HepG2 (cell line): ENCODE data around the gene CDK13. TPM values are rescaled to one million over a fixed set of nuclear protein-coding genes. Genes with fewer than 3 reads are reported as not detected.

Experiments used
- ATAC-seq: fragments of 200-7000 bp; cut with Tn5 transposase; 3 replicates; pipeline ENCODE4 v1.9.1; 2020; ENCODE audit warnings: mild to moderate bottlenecking, moderate library complexity
- BruUV-seq: library from RNA; stranded (reverse); fragments of 400-500 nt; replicated peaks from 2 replicates; lab custom pipeline; 2021; lab: Mats Ljungman, UMichigan
- CTCF ChIA-PET: fragments of 300-600 bp; formaldehyde crosslinking; extraction: SDS; loops from one replicate; lab custom pipeline; 2021; ENCODE audit warnings: low total read pairs, inconsistent platforms, low intra/inter-chr PET ratio; lab: Yijun Ruan, JAX
- POLR2A ChIA-PET: fragments of 350-600 bp; sonication (Branson Sonifier 250); formaldehyde crosslinking; loops from one replicate; lab custom pipeline; 2020; ENCODE audit warnings: antibody characterized with exemption, inconsistent platforms; lab: Yijun Ruan, JAX
- DNase-seq: peaks from one replicate; pipeline ENCODE4 v3.0.0-alpha.2; 2015; ENCODE audit warnings: low spot score
- FAIRE-seq: peaks from 3 replicates; lab custom pipeline; 2011; peaks lifted over from hg19 to GRCh38; lab: Jason Lieb, UNC
- H2AFZ ChIP-seq: one replicate; pipeline ENCODE4 v1.6.1; 2011; ENCODE audit warnings: low read length, inconsistent platforms
- H3K27ac ChIP-seq: fragments of 300-600 bp; 3 replicates; pipeline ENCODE4 v1.8.0; 2011; ENCODE audit warnings: mixed run types, mild to moderate bottlenecking, mixed read lengths, low read length, inconsistent platforms; ENCODE audit not compliant: insufficient read depth; ENCODE audit errors: extremely low read length
- H3K27me3 ChIP-seq, 2 experiments: fragments of 200-600 bp in 1 of 2; 2 replicates in 1 of 2; 3 replicates in 1 of 2; pipeline versions ENCODE4 v1.6.0 to v1.8.0; 2011; ENCODE audit warnings: low read length in 2 of 2, mild to moderate bottlenecking in 2 of 2, moderate library complexity in 2 of 2, inconsistent platforms in 1 of 2; ENCODE audit not compliant: insufficient read depth in 2 of 2, control insufficient read depth in 1 of 2
- H3K36me3 ChIP-seq, 2 experiments: fragments of 200-600 bp in 1 of 2; replicated peaks in 1 of 2; 2 replicates in 1 of 2; 3 replicates in 1 of 2; pipeline versions ENCODE4 v1.5.1 to v1.8.0; 2011; ENCODE audit warnings: low read length in 2 of 2, inconsistent platforms in 1 of 2; ENCODE audit not compliant: insufficient read depth in 2 of 2, control insufficient read depth in 1 of 2
- H3K4me1 ChIP-seq: 2 replicates; pipeline ENCODE4 v1.5.1; 2012; ENCODE audit warnings: low read length, inconsistent platforms; ENCODE audit not compliant: insufficient read depth
- H3K4me2 ChIP-seq: 2 replicates; pipeline ENCODE4 v1.6.0; 2011; ENCODE audit warnings: low read depth, low read length, inconsistent platforms
- H3K4me3 ChIP-seq, 3 experiments: fragments of 200-600 bp in 1 of 3; sonication (generic), shearing (Covaris generic) in 1 of 3; replicated peaks in 1 of 3; 2 replicates each; pipeline ENCODE4 v1.5.1; 2011 to 2016; ENCODE audit warnings: low read length in 3 of 3, inconsistent platforms in 2 of 3, low read depth in 2 of 3, mild to moderate bottlenecking in 2 of 3, control low read depth in 1 of 3, mixed read lengths in 1 of 3; ENCODE audit not compliant: insufficient read depth in 1 of 3
- H3K79me2 ChIP-seq: one replicate; pipeline ENCODE4 v1.6.1; 2011; ENCODE audit warnings: low read length, inconsistent platforms; ENCODE audit not compliant: insufficient read depth
- H3K9ac ChIP-seq: 2 replicates; pipeline ENCODE4 v1.6.0; 2011; ENCODE audit warnings: mild to moderate bottlenecking, low read depth, low read length, inconsistent platforms; ENCODE audit not compliant: insufficient read depth
- H3K9me3 ChIP-seq: 2 replicates; pipeline ENCODE4 v1.5.1; 2012; ENCODE audit warnings: mild to moderate bottlenecking, low read length
- H4K20me1 ChIP-seq: 2 replicates; pipeline ENCODE4 v1.6.0; 2011; ENCODE audit warnings: inconsistent platforms, mild to moderate bottlenecking, low read length, moderate library complexity; ENCODE audit not compliant: insufficient read depth
- ATAD3A ChIP-seq: sonication (generic); formaldehyde crosslinking; IDR thresholded peaks from 2 replicates; pipeline ENCODE4 v1.4.0; 2020; ENCODE audit warnings: missing genetic modification reagents
- CBFB ChIP-seq: sonication (generic); formaldehyde crosslinking; IDR thresholded peaks from 2 replicates; pipeline ENCODE4 v1.4.0; 2020; ENCODE audit warnings: missing genetic modification reagents
- CEBPG ChIP-seq: IDR thresholded peaks from 2 replicates; pipeline ENCODE4 v1.6.1; 2016
- CENPT ChIP-seq: sonication (generic); formaldehyde crosslinking; IDR thresholded peaks from 2 replicates; pipeline ENCODE4 v1.8.0; 2022; ENCODE audit warnings: low read depth, mild to moderate bottlenecking, moderate library complexity, missing genetic modification reagents
- HHEX ChIP-seq: IDR thresholded peaks from 2 replicates; pipeline ENCODE4 v1.6.1; 2016; ENCODE audit warnings: control low read depth
- HIVEP1 ChIP-seq: sonication (generic); formaldehyde crosslinking; IDR thresholded peaks from 2 replicates; pipeline ENCODE4 v1.4.0; 2020; ENCODE audit warnings: mild to moderate bottlenecking, missing genetic modification reagents
- MAFG ChIP-seq: sonication (generic); formaldehyde crosslinking; IDR thresholded peaks from 2 replicates; pipeline ENCODE4 v1.5.1; 2020; ENCODE audit warnings: mild to moderate bottlenecking, missing genetic modification reagents
- MTA3 ChIP-seq: sonication (generic); formaldehyde crosslinking; IDR thresholded peaks from 2 replicates; pipeline ENCODE4 v1.4.0; 2020; ENCODE audit warnings: missing genetic modification reagents
- NAIF1 ChIP-seq: sonication (generic); formaldehyde crosslinking; IDR thresholded peaks from 2 replicates; pipeline ENCODE4 v1.5.0; 2020; ENCODE audit warnings: mild to moderate bottlenecking, missing genetic modification reagents, borderline replicate concordance
- PITX1 ChIP-seq: sonication (generic); formaldehyde crosslinking; IDR thresholded peaks from 2 replicates; pipeline ENCODE4 v1.5.1; 2020; ENCODE audit warnings: mild to moderate bottlenecking, missing genetic modification reagents
- SMC3 ChIP-seq: IDR thresholded peaks from 2 replicates; pipeline ENCODE4 v1.6.1; 2011; ENCODE audit warnings: low read length, improper control_type of control experiment
- SP4 ChIP-seq: sonication (generic); formaldehyde crosslinking; IDR thresholded peaks from 2 replicates; pipeline ENCODE4 v1.8.1; 2023; ENCODE audit warnings: mild to moderate bottlenecking, missing genetic modification reagents
- SRSF4 ChIP-seq: fragments of 200-400 bp; formaldehyde crosslinking; IDR thresholded peaks from one replicate; pipeline ENCODE4 v1.6.1; 2018; ENCODE audit warnings: mild to moderate bottlenecking, low read depth, low read length, moderate library complexity; ENCODE audit not compliant: poor library complexity, severe bottlenecking
- THAP11 ChIP-seq: IDR thresholded peaks from 2 replicates; pipeline ENCODE4 v1.6.1; 2016; ENCODE audit warnings: missing biosample characterization, missing genetic modification reagents
- ZNF20 ChIP-seq: sonication (generic); formaldehyde crosslinking; IDR thresholded peaks from 2 replicates; pipeline ENCODE4 v1.4.0; 2020; ENCODE audit warnings: mild to moderate bottlenecking, moderate library complexity, missing genetic modification reagents
- ZNF460 ChIP-seq: sonication (generic); formaldehyde crosslinking; IDR thresholded peaks from 2 replicates; pipeline ENCODE4 v1.5.1; 2020; ENCODE audit warnings: missing genetic modification reagents, mild to moderate bottlenecking, borderline replicate concordance
- ZNF546 ChIP-seq: sonication (generic); formaldehyde crosslinking; conservative IDR thresholded peaks from 2 replicates; pipeline ENCODE4 v1.8.1; 2023; ENCODE audit warnings: mild to moderate bottlenecking, missing genetic modification reagents
- ZNF572 ChIP-seq: sonication (generic); formaldehyde crosslinking; IDR thresholded peaks from 2 replicates; pipeline ENCODE4 v1.5.1; 2020; ENCODE audit warnings: mild to moderate bottlenecking, missing genetic modification reagents
- ZNF7 ChIP-seq: IDR thresholded peaks from 2 replicates; pipeline ENCODE4 v1.6.1; 2016; ENCODE audit warnings: missing biosample characterization, missing genetic modification reagents
- ZNF781 ChIP-seq: sonication (generic); formaldehyde crosslinking; IDR thresholded peaks from 2 replicates; pipeline ENCODE4 v1.5.1; 2020; ENCODE audit warnings: borderline replicate concordance, mild to moderate bottlenecking, missing genetic modification reagents; ENCODE audit errors: not compliant biosample characterization
- WGBS: methylation state at CpG from one replicate; pipeline ENCODE4 v1.1.6; 2017; ENCODE audit warnings: low lambda C conversion rate; 5-methylcytosine and 5-hydroxymethylcytosine counted together
- in situ Hi-C: cut with HindIII; loops from 2 replicates; pipeline ENCODE4 v1.10.0; 2017; ENCODE audit warnings: low pct_unique_long_range_greater_than_20kb; ENCODE audit not compliant: extremely low pct_ligation_motif_present
- intact Hi-C: fragments of 100-400 bp; cut with micrococcal nuclease; formaldehyde crosslinking; loops from one replicate; pipeline ENCODE4 v1.10.0; 2022; ENCODE audit not compliant: unreplicated experiment
- polyA plus RNA-seq, 8 experiments: library from polyadenylated mRNA; depleted of rRNA in 3 of 8; stranded (reverse) in 7 of 8; unstranded in 1 of 8; fragments of >200 nt; fragmentation: Illumina TruSeq in 4 of 8; extraction: Trizol in 4 of 8; gene quantifications; 2 replicates each; pipeline versions ENCODE4 v1.2.1 to v1.2.3, GENCODE V29; 2011 to 2016; ENCODE audit warnings: low read depth in 4 of 8, missing spikeins in 1 of 8, mixed read lengths in 1 of 8; ENCODE audit not compliant: insufficient read depth in 1 of 8
- total RNA-seq, 5 experiments: library from RNA; depleted of rRNA; stranded (reverse); fragments of >200 nt; fragmentation: Illumina TruSeq; extraction: Trizol; gene quantifications; 2 replicates each; pipeline ENCODE4 v1.2.3, GENCODE V29; 2016; ENCODE audit warnings: low read depth in 1 of 5

Gene CDK13
- total and polyA plus RNA-seq, 2 of the 13 experiments (the other 11 are each of a cell fraction or from before 2014, with no cell fraction given) = 21.0 to 40.9 TPM

GRCh38 chr7:40041456-40041855 is 91.4 kb downstream of the CDK13 start:
- H2AFZ ChIP-seq = no peak overlapping the region
- H3K27me3 ChIP-seq = no peaks in the 10 kb centered on the region
- no peak for TF ChIP-seq CBFB (CRISPR knock-in tag)
- TF ChIP-seq ZNF572 (CRISPR knock-in tag) = no peak
- no peak for TF ChIP-seq MTA3 (CRISPR knock-in tag)
- TF ChIP-seq SMC3 = no peak
- no peak for TF ChIP-seq ZNF460
- no peak for TF ChIP-seq ZNF546 (CRISPR knock-in tag)
- no peak for TF ChIP-seq SRSF4
- TF ChIP-seq NAIF1 = no peak
- no peaks in the 10 kb centered on the region for H3K79me2 ChIP-seq
- no peak overlapping the region for H3K9ac ChIP-seq
- in situ Hi-C loops = no loop called here
- ChIA-PET CTCF (no interaction called here), POLR2A (no interaction called here)
- ATAC-seq (no peak), DNase-seq (no peak), FAIRE-seq (no peak)
- H3K4me2 ChIP-seq = no peak overlapping the region
- H3K27ac ChIP-seq = no peak overlapping the region
- BruUV-seq = no TSS peak
- intact Hi-C loops = loop anchor here (10.0 kb wide), 1 partner anchor 457 kb away; no protein-coding TSS in a partner anchor
- H3K4me1 ChIP-seq = no peaks in the 10 kb centered on the region
- peaks cover 1 to 3% of the 10 kb centered on the region in 2 experiments; a peak in 1 of 5 replicates for H3K36me3 ChIP-seq
- no peaks in the 10 kb centered on the region for H3K9me3 ChIP-seq
- no peak overlapping the region for H3K4me3 ChIP-seq
- H4K20me1 ChIP-seq = no peaks in the 10 kb centered on the region
- WGBS = 95% methylated on average over 2 of the region's 2 CpGs

- Histone ChIP-seq H3K9ac (no peak overlapping the region), H3K9me3 (no peaks in the 10 kb centered on the region), H3K79me2 (no peaks in the 10 kb centered on the region), H3K4me3 (no peak overlapping the region), H3K27me3 (no peaks in the 10 kb centered on the region), H3K36me3 (0 out of 5 replicates have a peak, but pooled peaks cover 1 to 3% of the 10 kb centered on the region in 2 experiments), H3K4me1 (no peaks in the 10 kb centered on the region), H4K20me1 (no peaks in the 10 kb centered on the region), H3K27ac (no peak overlapping the region), H3K4me2 (no peak overlapping the region), H2AFZ (no peak overlapping the region)
- no TSS peak for BruUV-seq
- no peak for TF ChIP-seq ZNF781 (CRISPR knock-in tag)
- no peak for TF ChIP-seq HHEX
- TF ChIP-seq ATAD3A = no peak
- no peak for TF ChIP-seq CEBPG (CRISPR knock-in tag)
- no peak for TF ChIP-seq MAFG (CRISPR knock-in tag)
- no peak for TF ChIP-seq PITX1 (CRISPR knock-in tag)
- no peak for TF ChIP-seq THAP11
- no peak for TF ChIP-seq ZNF7 (CRISPR knock-in tag)
- TF ChIP-seq CENPT (CRISPR knock-in tag) = no peak
- TF ChIP-seq HIVEP1 (CRISPR knock-in tag) = no peak
- no peak for TF ChIP-seq SP4 (CRISPR knock-in tag)
- TF ChIP-seq ZNF20 (CRISPR knock-in tag) = no peak
- DNase-seq (no peak), FAIRE-seq (no peak), ATAC-seq (no peak)
- 92% methylated on average over 2 of the region's 2 CpGs for WGBS
- in situ Hi-C loops (no loop called here), intact Hi-C loops (loop anchor here (10.0 kb wide), 1 partner anchor 458 kb away; no protein-coding TSS in a partner anchor)
- CTCF ChIA-PET = no interaction called here
- POLR2A ChIA-PET = no interaction called here
These were observed 93.1 kb downstream of the CDK13 start for GRCh38 chr7:40043164-40043563.
